Mononuclear cell (primary cell): Measurements from ENCODE around the gene UQCC5. TPM values are rescaled to one million over a fixed set of nuclear protein-coding genes. Genes with fewer than 3 reads are reported as not detected.

ENCODE experiments used
- H3K27me3 ChIP-seq: 2 replicates; pipeline ENCODE4 v1.6.0; 2011; ENCODE audit warnings: low read length, control low read depth; ENCODE audit not compliant: insufficient read depth
- H3K4me1 ChIP-seq: 2 replicates; pipeline ENCODE4 v1.5.1; 2011; ENCODE audit warnings: mild to moderate bottlenecking, low read length, control low read depth; ENCODE audit not compliant: insufficient read depth
- H3K4me3 ChIP-seq: 2 replicates; pipeline ENCODE4 v1.5.1; 2011; ENCODE audit warnings: mild to moderate bottlenecking, low read length, moderate library complexity
- H3K9me3 ChIP-seq: 2 replicates; pipeline ENCODE4 v1.5.1; 2011; ENCODE audit warnings: low read depth, mild to moderate bottlenecking, control low read depth, low read length
- total RNA-seq: library from RNA; depleted of rRNA; stranded (reverse); fragments of >200 nt; gene quantifications from one replicate; pipeline ENCODE4 v1.2.3, GENCODE V29; 2012

The UQCC5 gene
- total RNA-seq, 1 donor, result 1.2 TPM

DNA sequence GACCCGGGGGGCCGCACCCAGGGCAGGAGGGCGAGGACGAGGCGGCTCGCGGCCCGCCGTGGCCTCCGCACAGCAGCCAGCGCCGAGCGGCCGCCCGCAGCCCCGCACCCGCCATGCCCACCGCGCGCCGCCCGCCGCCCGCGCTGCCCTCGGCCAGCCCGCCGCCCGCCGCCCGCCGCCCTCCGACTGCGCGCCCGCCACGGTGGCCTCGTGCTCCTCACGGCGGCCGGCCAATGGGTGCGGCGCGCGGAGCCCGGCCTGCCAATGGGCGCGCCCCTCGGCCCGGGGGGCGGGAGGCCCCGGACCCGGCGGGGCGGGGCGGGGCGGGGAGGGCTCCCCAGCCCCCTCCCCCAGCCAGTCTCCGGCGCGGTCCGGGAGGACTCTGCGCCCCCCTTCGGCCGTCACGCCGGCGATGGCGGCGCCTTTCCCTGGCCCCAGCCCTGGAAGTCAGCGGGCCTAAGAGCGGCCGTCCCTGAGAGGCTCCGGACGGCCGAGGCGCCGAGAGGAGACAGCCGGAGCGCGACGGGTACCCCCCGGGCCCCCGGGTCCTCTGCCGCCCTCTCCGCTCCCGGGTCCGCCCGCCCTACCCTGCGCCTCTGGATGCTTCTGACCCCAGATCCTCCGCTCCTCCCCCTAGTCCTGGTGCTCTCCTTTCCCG, 2.7 kb upstream of the UQCC5 start, which contains the start of gene NT5DC2:
TSS of gene NT5DC2 (minus strand) at position 235 of the 658 bp plus-strand sequence. CDS start at position 115, 120 bp downstream.
- Histone ChIP-seq H3K4me3 (peak within 1 kb of the TSS; percentile 39), H3K27me3 (no peaks in the 10 kb centered on the region), H3K9me3 (no peaks in the 10 kb centered on the region), H3K4me1 (peaks cover 45% of the 10 kb centered on the region)

DNA sequence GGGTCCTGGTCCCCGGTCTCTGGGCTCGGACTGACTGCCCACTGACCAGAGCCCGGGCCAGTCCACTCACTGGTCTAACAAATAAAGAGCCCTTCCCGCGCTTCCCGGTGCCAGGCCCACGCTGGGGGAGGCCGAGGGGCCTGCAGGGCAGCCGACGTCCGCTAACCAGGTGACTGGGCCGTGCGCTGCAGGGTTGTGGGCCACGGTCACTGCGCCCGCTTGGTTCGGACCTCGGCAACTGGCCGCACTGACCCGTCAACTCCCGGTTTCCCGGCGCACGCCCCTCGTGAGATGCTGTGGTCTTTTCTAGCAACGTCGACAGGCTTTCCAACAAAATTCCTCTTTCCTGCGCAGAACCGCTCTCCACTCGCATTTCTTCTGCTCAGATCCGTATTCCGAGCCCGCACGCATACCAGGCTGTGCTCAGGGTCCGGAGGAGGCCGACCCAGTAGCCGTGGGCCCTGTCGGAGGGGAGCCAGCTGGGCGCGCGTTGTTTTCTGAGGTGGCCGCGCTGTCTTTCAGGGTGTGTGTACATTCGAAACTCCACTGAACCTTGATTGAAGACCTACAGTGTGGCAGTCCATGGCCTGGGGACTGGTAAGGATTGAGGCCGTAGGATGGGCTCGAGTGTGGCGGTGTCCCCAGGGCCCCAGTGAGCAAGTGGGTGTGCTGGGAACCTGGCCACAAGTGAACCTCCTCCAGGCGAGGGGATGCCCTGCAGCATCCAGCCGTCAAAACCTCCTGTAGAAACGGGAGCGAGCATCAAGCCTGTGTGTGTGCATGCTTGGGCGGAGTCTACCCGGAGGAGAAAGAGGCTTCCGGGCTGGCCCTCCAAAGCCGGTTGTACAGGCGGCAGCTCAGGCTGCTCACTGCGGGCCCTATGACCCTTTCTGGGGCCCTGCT, 1.9 kb upstream of the UQCC5 start:
- no peaks in the 10 kb centered on the region for H3K27me3 ChIP-seq
- peak overlapping the region; percentile 16 for H3K4me3 ChIP-seq
- H3K4me1 ChIP-seq, result peaks cover 53% of the 10 kb centered on the region
- no peaks in the 10 kb centered on the region for H3K9me3 ChIP-seq

DNA sequence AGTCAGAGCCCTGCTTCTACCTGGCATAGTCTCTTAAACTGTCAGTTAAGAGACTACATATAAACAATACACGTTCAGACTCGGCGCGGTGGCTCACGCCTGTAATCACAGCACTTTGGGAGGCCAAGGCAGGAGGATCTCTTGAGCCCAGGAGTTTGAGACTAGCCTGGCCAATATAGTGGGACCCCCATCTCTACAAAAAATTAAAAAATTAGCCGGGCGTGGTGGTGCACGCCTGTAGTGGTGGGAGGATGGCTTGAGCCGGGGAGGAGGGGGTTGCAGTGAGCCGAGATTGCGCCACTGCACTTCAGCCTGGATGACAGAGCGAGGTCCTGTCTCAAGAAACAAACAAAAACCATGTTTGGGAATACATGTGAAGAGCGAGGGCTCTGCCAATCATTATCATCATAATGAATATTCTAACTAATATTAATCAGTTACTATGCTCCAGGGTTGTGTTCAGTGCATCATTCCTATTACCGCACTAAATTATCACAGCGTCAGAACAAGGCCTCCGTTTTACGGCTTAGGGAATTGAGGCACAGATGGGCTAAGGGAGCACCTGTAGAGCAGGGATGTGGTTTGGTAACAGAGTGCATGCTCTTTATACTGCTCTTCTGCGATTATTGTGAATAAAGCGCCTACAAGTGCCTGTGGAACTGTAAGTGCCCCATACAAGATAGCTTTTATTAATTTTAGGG, 844 bp upstream of the UQCC5 start:
- no peaks in the 10 kb centered on the region for H3K27me3 ChIP-seq
- peaks cover 57% of the 10 kb centered on the region for H3K4me1 ChIP-seq
- no peaks in the 10 kb centered on the region for H3K9me3 ChIP-seq
- no peak overlapping the region for H3K4me3 ChIP-seq

GRCh38 chr3:52536112-52536368, 365 bp upstream of the UQCC5 start:
- H3K4me1 ChIP-seq, result peaks cover 57% of the 10 kb centered on the region
- no peaks in the 10 kb centered on the region for H3K27me3 ChIP-seq
- no peak overlapping the region for H3K4me3 ChIP-seq
- H3K9me3 ChIP-seq, result no peaks in the 10 kb centered on the region

DNA sequence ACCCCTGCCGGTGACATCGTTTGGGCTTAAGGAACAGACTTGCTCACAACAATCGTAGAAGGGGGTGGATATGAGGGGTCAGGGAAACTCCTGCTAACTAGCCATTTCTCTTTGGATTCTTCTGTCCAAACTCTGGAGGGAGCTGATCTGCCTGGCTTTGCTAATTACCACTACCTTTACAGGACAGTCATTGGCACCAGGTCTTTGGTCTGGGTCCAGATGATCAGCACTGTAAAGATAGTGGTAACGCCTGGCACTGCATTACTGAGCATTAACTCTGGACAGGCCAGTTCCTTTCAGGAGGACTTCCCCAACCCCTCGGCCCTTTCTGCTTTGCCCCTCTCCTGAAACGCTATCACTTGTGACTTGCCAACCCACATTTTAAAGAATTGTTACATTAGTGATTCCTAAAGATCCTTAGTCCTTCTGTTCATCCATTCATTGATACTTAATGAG, 788 bp downstream of the UQCC5 start:
- no peaks in the 10 kb centered on the region for H3K9me3 ChIP-seq
- peaks cover 53% of the 10 kb centered on the region for H3K4me1 ChIP-seq
- no peaks in the 10 kb centered on the region for H3K27me3 ChIP-seq
- H3K4me3 ChIP-seq, result peak overlapping the region; percentile 87

- peak overlapping the region; percentile 87 for H3K4me3 ChIP-seq
- H3K27me3 ChIP-seq, result no peaks in the 10 kb centered on the region
- H3K4me1 ChIP-seq, result peaks cover 46% of the 10 kb centered on the region
- no peaks in the 10 kb centered on the region for H3K9me3 ChIP-seq
Measured at GRCh38 chr3:52537726-52538421, 1.5 kb downstream of the UQCC5 start.

DNA sequence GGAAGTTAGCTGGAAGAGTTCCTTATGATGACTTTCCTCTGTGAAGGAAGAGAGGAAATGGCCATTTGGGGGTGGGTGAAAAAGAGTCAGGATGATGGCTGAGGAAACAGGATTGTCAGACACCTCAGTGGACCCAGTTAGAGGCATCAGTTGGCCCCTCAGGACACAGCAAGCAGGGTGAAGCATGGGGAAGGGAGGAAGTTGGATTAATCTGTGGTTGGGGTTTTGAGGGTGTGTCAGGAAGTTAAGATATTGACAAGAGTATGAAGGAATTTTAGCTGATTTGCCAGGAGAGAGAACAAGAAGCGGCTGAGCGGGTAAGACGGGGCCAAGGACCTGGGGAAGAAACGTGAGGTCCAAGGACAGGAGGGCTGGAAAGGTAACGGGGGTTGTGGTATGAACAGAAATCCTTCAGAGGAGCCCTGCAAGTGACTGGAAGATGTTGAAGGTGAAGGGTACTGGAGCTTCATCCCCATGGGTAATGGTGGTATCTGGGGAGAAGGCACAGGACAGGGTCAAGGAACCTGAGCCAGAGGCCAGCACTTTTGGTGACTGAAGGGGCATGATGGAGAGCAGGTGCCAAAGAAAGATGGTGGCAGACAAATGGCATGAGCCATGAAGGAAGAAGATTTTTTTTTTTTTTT, 2.7 kb downstream of the UQCC5 start:
- no peaks in the 10 kb centered on the region for H3K9me3 ChIP-seq
- peaks cover 42% of the 10 kb centered on the region for H3K4me1 ChIP-seq
- H3K27me3 ChIP-seq, result no peaks in the 10 kb centered on the region
- no peak overlapping the region for H3K4me3 ChIP-seq

DNA sequence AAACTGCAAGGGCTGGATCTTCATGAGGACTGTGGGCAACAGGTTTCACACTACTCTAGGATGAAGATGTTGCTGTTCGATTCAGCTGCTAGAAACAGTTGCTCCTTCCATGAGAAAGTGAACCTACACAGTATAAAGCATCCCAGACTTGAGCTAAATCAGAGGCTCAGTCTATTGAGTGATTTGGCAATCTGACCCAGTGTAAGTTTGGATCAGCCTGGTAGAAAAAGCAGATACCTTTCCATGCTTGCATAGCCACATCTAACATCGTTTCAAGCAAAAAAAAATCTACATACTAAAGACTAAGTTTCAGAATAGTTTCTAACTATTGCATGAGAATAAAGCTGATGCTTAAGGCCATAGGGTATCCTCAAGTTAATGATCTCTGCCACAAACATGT, 4.6 kb downstream of the UQCC5 start:
- peaks cover 34% of the 10 kb centered on the region for H3K4me1 ChIP-seq
- H3K27me3 ChIP-seq, result no peaks in the 10 kb centered on the region
- no peak overlapping the region for H3K4me3 ChIP-seq
- H3K9me3 ChIP-seq, result no peaks in the 10 kb centered on the region

- Histone ChIP-seq H3K9me3 (no peaks in the 10 kb centered on the region), H3K4me3 (no peak overlapping the region), H3K4me1 (peaks cover under 1% of the 10 kb centered on the region), H3K27me3 (no peaks in the 10 kb centered on the region)
Measured at GRCh38 chr3:52544937-52545336, 8.5 kb downstream of the UQCC5 start.

GRCh38 chr3:52546111-52546901, 9.9 kb downstream of the UQCC5 start:
- H3K27me3 ChIP-seq, result no peaks in the 10 kb centered on the region
- no peak overlapping the region for H3K4me3 ChIP-seq
- H3K4me1 ChIP-seq, result no peaks in the 10 kb centered on the region
- no peaks in the 10 kb centered on the region for H3K9me3 ChIP-seq

DNA sequence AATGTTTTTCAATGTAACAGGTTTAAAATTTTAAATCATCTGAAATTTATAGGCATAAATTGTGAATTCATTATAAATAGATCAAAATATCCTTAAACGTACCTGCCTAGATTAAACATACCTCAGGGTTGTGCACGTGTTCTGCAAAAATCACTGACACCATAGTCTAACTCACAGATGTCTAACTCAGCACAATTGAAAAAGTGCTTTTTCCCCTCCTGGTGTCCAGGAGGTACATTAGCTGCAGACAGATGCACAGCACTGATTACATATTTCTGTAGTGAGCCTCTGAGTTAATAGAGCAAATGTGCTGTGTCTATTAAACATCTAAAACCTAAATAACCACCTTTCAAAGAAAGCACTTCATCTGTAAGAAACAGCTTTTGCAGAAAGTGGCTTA, 10.7 kb downstream of the UQCC5 start:
- H3K27me3 ChIP-seq, result no peaks in the 10 kb centered on the region
- H3K4me3 ChIP-seq, result no peak overlapping the region

DNA sequence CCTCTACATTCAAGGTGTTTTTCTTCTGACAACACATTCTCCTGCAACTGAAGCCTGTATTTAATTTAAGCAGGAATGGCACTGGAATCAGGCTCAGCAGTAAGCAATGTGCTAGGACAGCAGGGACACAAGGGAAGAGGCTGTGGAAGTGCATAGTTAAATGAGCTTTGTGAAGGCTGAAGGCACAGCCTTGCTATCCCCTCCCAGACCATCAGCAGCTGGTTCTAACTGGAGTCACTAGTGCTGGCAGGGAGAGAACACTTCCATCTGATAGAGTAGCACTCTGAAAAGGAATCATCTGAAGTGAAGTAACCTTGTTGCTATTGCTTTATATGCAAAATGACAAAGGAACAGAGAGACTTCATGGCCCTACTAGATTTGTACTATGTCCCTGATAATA, 14.7 kb downstream of the UQCC5 start:
- Histone ChIP-seq H3K9me3 (no peaks in the 10 kb centered on the region), H3K4me3 (no peak overlapping the region), H3K27me3 (no peaks in the 10 kb centered on the region), H3K4me1 (no peaks in the 10 kb centered on the region)

More for the DNA sequence above, 10.7 kb downstream of the UQCC5 start:
- Histone ChIP-seq H3K9me3 (no peaks in the 10 kb centered on the region), H3K4me1 (no peaks in the 10 kb centered on the region)

DNA sequence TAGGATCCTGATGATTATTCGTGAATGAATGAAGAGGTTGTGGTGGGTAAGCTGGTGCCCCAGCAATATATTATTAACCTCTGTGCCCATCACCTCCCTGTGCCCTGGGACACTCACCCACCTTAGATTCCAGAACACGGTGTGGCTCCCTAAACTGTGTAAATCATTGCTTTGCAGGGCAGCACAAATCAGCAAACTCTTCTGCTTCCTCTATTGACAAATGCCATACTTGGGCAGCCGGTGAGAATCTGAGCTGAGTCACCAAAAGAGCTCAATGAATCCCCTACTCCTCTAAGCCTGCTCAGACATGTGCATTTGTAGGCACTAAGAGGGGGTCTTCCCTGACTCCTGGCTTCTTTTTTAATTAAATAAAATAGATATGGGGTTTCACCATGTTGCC, 15.7 kb downstream of the UQCC5 start:
- H3K9me3 ChIP-seq, result no peaks in the 10 kb centered on the region

More for the DNA sequence above, 15.7 kb downstream of the UQCC5 start:
- Histone ChIP-seq H3K4me1 (no peaks in the 10 kb centered on the region), H3K27me3 (no peaks in the 10 kb centered on the region), H3K4me3 (no peak overlapping the region)
